HCT116 (cell line): Measurements from ENCODE around the gene CALU.

ENCODE experiments used
- EGR1 ChIP-seq: IDR thresholded peaks from 2 replicates; pipeline ENCODE4 v1.6.1; 2012; ENCODE audit warnings: low read depth
- EZH2 ChIP-seq: fragments of 200-600 bp; sonication (generic); IDR thresholded peaks from 2 replicates; pipeline ENCODE4 v1.6.1; 2017; ENCODE audit warnings: antibody characterized with exemption, mixed run types
- EZH2phosphoT487 ChIP-seq: fragments of 200-600 bp; IDR thresholded peaks from 2 replicates; pipeline ENCODE4 v1.6.1; 2018; ENCODE audit warnings: antibody characterized with exemption, borderline replicate concordance
- FOSL1 ChIP-seq: IDR thresholded peaks from 2 replicates; pipeline ENCODE4 v1.6.1; 2012; ENCODE audit warnings: low read depth
- POLR2AphosphoS5 ChIP-seq: IDR thresholded peaks from 2 replicates; pipeline ENCODE4 v1.6.1; 2011; ENCODE audit warnings: mild to moderate bottlenecking, low read depth, low read length, moderate library complexity
- RAD21 ChIP-seq: IDR thresholded peaks from 2 replicates; pipeline ENCODE4 v1.6.1; 2012; ENCODE audit warnings: low read depth, mild to moderate bottlenecking
- SIN3A ChIP-seq: IDR thresholded peaks from 2 replicates; pipeline ENCODE4 v1.6.1; 2012; ENCODE audit warnings: low read depth
- SP1 ChIP-seq: IDR thresholded peaks from 2 replicates; pipeline ENCODE4 v1.6.1; 2012; ENCODE audit warnings: low read depth
- YY1 ChIP-seq: IDR thresholded peaks from 2 replicates; pipeline ENCODE4 v1.6.1; 2011; ENCODE audit warnings: low read length, low read depth, moderate library complexity, mild to moderate bottlenecking; ENCODE audit not compliant: insufficient replicate concordance; ENCODE audit errors: extremely low read depth
- ZFX ChIP-seq: fragments of 450-650 bp; IDR thresholded peaks from 2 replicates; pipeline ENCODE4 v1.6.1; 2017
- TF ChIP-seq, protein P1 (sequence below), 3 experiments: fragments of 200-600 bp in 1 of 3; sonication (generic) in 1 of 3; IDR thresholded peaks in 2 of 3; conservative IDR thresholded peaks in 1 of 3; 2 replicates each; pipeline ENCODE4 v1.5.1; 2012 to 2017; ENCODE audit warnings: low read depth in 2 of 3, low read length in 2 of 3, antibody characterized with exemption in 1 of 3, borderline replicate concordance in 1 of 3, control low read depth in 1 of 3, mild to moderate bottlenecking in 1 of 3, mixed read lengths in 1 of 3, mixed run types in 1 of 3, moderate library complexity in 1 of 3; ENCODE audit not compliant: insufficient read depth in 1 of 3
- TF ChIP-seq, protein P2 (sequence below): IDR thresholded peaks from 2 replicates; pipeline ENCODE4 v1.6.1; 2012
- TF ChIP-seq, protein P3 (sequence below): IDR thresholded peaks from 2 replicates; pipeline ENCODE4 v1.6.1; 2012; ENCODE audit warnings: low read depth

DNA sequence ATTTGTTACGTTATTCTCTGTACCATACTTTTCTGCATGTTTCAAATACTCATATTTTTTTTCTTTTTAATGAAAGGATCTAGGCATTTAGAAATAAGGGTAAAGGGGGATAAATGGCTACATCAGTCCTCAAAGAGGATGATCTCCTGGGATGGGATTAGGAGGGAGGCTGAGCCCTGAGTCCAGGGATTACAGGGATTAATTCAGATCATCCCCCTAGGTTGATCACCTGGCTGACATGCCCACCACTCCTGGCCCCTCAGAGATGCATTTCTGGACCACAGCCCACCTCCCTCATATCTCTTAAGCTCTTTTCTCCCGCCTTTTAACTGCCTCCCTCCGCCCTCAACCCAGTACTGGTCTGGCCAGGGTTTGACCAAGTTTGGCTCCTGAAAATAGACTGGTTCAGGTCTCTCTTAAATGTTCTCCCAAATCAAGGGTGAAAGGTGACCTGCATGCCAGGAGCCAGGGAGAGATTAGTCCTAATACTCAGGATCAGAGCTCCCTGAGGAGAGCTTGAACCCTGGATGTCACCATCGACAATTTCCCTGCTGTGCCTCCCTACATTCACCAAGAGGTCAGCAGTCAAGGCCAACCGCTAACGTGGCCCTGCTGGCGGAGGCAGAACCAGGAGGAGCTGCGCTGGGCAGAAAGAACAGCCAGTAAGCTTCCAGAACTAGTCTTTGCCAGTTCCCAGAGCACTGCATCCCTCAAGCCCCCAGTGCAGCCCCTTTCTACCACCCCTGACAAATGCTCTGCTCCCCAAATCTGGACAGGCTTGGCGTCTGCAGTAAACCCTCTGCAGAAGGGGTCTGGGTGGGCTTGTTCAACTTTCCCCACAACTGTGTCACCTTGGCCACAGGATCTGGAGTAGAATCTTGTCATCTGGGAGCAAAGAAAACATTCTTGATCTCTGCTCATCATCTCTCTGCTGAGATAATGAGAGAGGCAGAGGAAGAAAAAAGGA is 49.6 kb downstream of the CALU start:
- TF ChIP-seq, protein P1, sequence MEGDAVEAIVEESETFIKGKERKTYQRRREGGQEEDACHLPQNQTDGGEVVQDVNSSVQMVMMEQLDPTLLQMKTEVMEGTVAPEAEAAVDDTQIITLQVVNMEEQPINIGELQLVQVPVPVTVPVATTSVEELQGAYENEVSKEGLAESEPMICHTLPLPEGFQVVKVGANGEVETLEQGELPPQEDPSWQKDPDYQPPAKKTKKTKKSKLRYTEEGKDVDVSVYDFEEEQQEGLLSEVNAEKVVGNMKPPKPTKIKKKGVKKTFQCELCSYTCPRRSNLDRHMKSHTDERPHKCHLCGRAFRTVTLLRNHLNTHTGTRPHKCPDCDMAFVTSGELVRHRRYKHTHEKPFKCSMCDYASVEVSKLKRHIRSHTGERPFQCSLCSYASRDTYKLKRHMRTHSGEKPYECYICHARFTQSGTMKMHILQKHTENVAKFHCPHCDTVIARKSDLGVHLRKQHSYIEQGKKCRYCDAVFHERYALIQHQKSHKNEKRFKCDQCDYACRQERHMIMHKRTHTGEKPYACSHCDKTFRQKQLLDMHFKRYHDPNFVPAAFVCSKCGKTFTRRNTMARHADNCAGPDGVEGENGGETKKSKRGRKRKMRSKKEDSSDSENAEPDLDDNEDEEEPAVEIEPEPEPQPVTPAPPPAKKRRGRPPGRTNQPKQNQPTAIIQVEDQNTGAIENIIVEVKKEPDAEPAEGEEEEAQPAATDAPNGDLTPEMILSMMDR (IDR thresholded peaks at IDR 0.05 in 2 of 3, conservative IDR thresholded peaks at IDR 0.05 in 1 of 3; ENCODE audit: borderline replicate concordance in 1 of 3, insufficient read depth in 1 of 3, low read depth in 2 of 3, low read length in 2 of 3), result no peak
- TF ChIP-seq FOSL1 (no peak), ZFX (no peak), SP1 (no peak), SIN3A (no peak), EZH2 (no peak), POLR2AphosphoS5 (no peak), EGR1 (no peak), YY1 (no peak), EZH2phosphoT487 (no peak), RAD21 (no peak)
- TF ChIP-seq, protein P2, sequence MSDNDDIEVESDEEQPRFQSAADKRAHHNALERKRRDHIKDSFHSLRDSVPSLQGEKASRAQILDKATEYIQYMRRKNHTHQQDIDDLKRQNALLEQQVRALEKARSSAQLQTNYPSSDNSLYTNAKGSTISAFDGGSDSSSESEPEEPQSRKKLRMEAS, result no peak
- TF ChIP-seq, protein P3, sequence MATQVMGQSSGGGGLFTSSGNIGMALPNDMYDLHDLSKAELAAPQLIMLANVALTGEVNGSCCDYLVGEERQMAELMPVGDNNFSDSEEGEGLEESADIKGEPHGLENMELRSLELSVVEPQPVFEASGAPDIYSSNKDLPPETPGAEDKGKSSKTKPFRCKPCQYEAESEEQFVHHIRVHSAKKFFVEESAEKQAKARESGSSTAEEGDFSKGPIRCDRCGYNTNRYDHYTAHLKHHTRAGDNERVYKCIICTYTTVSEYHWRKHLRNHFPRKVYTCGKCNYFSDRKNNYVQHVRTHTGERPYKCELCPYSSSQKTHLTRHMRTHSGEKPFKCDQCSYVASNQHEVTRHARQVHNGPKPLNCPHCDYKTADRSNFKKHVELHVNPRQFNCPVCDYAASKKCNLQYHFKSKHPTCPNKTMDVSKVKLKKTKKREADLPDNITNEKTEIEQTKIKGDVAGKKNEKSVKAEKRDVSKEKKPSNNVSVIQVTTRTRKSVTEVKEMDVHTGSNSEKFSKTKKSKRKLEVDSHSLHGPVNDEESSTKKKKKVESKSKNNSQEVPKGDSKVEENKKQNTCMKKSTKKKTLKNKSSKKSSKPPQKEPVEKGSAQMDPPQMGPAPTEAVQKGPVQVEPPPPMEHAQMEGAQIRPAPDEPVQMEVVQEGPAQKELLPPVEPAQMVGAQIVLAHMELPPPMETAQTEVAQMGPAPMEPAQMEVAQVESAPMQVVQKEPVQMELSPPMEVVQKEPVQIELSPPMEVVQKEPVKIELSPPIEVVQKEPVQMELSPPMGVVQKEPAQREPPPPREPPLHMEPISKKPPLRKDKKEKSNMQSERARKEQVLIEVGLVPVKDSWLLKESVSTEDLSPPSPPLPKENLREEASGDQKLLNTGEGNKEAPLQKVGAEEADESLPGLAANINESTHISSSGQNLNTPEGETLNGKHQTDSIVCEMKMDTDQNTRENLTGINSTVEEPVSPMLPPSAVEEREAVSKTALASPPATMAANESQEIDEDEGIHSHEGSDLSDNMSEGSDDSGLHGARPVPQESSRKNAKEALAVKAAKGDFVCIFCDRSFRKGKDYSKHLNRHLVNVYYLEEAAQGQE, result no peak
